Mucosa of descending colon (tissue), 3 donors: ENCODE measurements around the gene ANKRD42. TPM values are rescaled to one million over a fixed set of nuclear protein-coding genes. Genes with fewer than 3 reads are reported as not detected.
A peak's percentile ranks its signal among the peaks of the same experiment; 100 is the strongest.

Source experiments
- ATAC-seq: fragments of 200-7000 bp; cut with Tn5 transposase; one replicate; pipeline ENCODE4 v1.9.1; 2020; ENCODE audit warnings: mild to moderate bottlenecking, moderate library complexity
- DNase-seq, 3 donors: peaks; one replicate each; pipeline ENCODE4 v3.0.0-alpha.2; 2020
- H3K36me3 ChIP-seq: fragments of 200-600 bp; one replicate; pipeline ENCODE4 v1.8.0; 2021; ENCODE audit warnings: low read depth, mild to moderate bottlenecking
- H3K4me1 ChIP-seq: fragments of 200-600 bp; one replicate; pipeline ENCODE4 v1.8.0; 2021; ENCODE audit warnings: low read depth, mild to moderate bottlenecking
- H3K4me3 ChIP-seq: fragments of 200-600 bp; one replicate; pipeline ENCODE4 v1.8.0; 2021; ENCODE audit warnings: mild to moderate bottlenecking
- H3K9me3 ChIP-seq: fragments of 200-600 bp; one replicate; pipeline ENCODE4 v1.8.0; 2021; ENCODE audit warnings: mild to moderate bottlenecking
- CTCF ChIP-seq: fragments of 200-600 bp; IDR thresholded peaks from one replicate; pipeline ENCODE4 v1.8.0; 2022; ENCODE audit warnings: antibody characterized with exemption, mild to moderate bottlenecking
- intact Hi-C, 2 donors: fragments of 100-400 bp; cut with DNase I in 1 of 2; cut with micrococcal nuclease in 1 of 2; formaldehyde crosslinking; loops; one replicate each; pipeline versions ENCODE4 v1.11.0 to v1.11.1; 2022; cut with DNase I, micrococcal nuclease
- total RNA-seq, 3 donors: library from RNA; stranded (reverse); fragmentation: NEBNext Ultra II Directional in 2 of 3; extraction: Animal tissue kit (Norgen Biotek cat#: 25700) in 2 of 3; gene quantifications; one replicate each; pipeline versions ENCODE4 v1.2.1 to v1.2.4, GENCODE V29; 2021 to 2023
- donor health status: DM: no; HTN: no; CAD: no; lungs with moderate emphysema.
- donor health status: DM: no; HTN: no; CAD: no.
- donor health status: DM: no; HTN: yes; CAD: no.

Gene ANKRD42
- total RNA-seq, 3 donors from 2014 or later: 7.7 to 15.3 (median 9.3) TPM

DNA sequence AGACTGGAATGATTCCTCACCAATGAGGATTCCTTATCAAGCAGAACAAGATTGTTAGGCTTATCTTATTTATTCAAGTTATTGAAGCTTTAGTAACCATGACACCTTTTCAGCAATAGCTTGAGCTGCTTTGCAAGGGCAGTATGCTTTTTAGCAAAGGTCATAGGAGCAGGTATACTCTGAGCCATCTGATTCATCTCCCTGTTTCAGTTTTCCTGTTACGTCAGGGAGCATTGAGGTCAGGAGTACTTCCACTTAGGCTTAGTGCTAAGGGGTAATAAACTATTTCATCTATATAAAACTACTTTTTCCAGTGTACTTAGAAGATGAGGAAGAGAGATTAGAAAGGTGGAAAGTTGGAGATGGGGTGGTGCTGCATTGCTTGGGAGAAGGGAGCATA lies 17.7 kb upstream of the ANKRD42 start:
- Histone ChIP-seq H3K36me3 (no peaks in the 10 kb centered on the region), H3K9me3 (no peaks in the 10 kb centered on the region), H3K4me3 (no peak overlapping the region), H3K4me1 (peaks cover 28% of the 10 kb centered on the region)
- TF ChIP-seq CTCF: no peak
- no peak for DNase-seq
- ATAC-seq: peak; percentile 95
- intact Hi-C loops: no loop called here

- no peak for ATAC-seq
Observed at GRCh38 chr11:83181815-83182214, 11.7 kb upstream of the ANKRD42 start.

GRCh38 chr11:83185767-83186166 lies 7.7 kb upstream of the ANKRD42 start:
- no peaks in the 10 kb centered on the region for H3K4me1 ChIP-seq
- DNase-seq (no peak), ATAC-seq (no peak)
- intact Hi-C loops: no loop called here
- TF ChIP-seq CTCF: no peak
- no peaks in the 10 kb centered on the region for H3K9me3 ChIP-seq
- no peak overlapping the region for H3K4me3 ChIP-seq
- no peaks in the 10 kb centered on the region for H3K36me3 ChIP-seq

More at GRCh38 chr11:83181815-83182214, 11.7 kb upstream of the ANKRD42 start:
- Histone ChIP-seq H3K4me3 (no peak overlapping the region), H3K36me3 (no peaks in the 10 kb centered on the region), H3K4me1 (no peaks in the 10 kb centered on the region), H3K9me3 (no peaks in the 10 kb centered on the region)
- intact Hi-C loops: no loop called here
- no peak for TF ChIP-seq CTCF
- no peak for DNase-seq

DNA sequence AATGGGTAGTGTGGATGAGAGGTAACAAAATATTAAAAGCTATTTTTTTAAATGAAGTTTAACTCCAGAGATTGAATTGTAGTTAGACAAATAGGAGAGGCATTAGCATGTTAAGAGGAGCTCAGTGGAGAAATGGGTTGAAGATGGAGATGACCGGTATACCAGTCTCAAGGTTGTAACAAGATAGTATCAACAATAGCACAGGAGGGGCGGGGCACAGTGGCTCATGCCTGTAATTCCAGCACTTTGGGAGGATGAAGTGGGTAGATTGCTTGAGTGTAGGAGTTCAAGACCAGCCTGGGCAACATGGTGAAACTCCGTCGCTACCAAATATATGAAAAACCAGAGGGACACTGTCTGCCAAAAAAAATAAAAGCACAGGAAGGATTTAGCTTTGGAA lies 6.0 kb upstream of the ANKRD42 start:
- DNase-seq (no peak), ATAC-seq (peak; percentile 30)
- Histone ChIP-seq H3K9me3 (no peaks in the 10 kb centered on the region), H3K4me1 (peaks cover 10% of the 10 kb centered on the region), H3K36me3 (no peaks in the 10 kb centered on the region), H3K4me3 (no peak overlapping the region)
- intact Hi-C loops: no loop called here
- TF ChIP-seq CTCF: no peak

- intact Hi-C loops: no loop called here
- DNase-seq (no peak), ATAC-seq (no peak)
- no peak overlapping the region for H3K4me3 ChIP-seq
- TF ChIP-seq CTCF: no peak
- H3K36me3 ChIP-seq: no peaks in the 10 kb centered on the region
- no peaks in the 10 kb centered on the region for H3K9me3 ChIP-seq
- peaks cover 24% of the 10 kb centered on the region for H3K4me1 ChIP-seq
Observed at GRCh38 chr11:83191491-83191890, 2.0 kb upstream of the ANKRD42 start.

DNA sequence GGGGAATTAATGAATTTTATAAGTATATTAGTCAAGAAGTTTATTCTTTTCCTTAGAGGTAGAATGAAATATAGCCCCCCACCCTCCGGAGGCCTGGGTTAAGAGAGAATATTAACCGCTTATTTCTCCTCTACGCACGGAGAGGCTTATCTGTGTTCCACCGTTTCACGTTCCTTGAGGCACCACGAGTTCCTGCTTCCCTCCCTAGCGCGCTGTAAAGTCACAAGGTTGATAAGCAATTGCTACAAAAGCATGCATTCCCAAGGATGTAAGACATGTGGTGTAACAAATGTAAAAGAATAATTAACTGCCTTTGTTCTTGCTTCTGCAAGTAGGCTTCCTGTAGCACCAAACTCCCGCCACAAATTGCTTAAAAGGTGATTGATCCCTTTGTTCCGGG lies 1.5 kb upstream of the ANKRD42 start:
- peaks cover 24% of the 10 kb centered on the region for H3K4me1 ChIP-seq
- intact Hi-C loops: no loop called here
- TF ChIP-seq CTCF: no peak
- no peak overlapping the region for H3K4me3 ChIP-seq
- H3K9me3 ChIP-seq: no peaks in the 10 kb centered on the region
- no peak for ATAC-seq
- H3K36me3 ChIP-seq: no peaks in the 10 kb centered on the region
- no peak for DNase-seq
